ENCODE results near the gene HOXB6. TPM values are rescaled to one million over a fixed set of nuclear protein-coding genes. Genes with fewer than 3 reads are reported as not detected.

Gene HOXB6
- total RNA-seq, 1 donor from 2014 or later, result not detected

DNA sequence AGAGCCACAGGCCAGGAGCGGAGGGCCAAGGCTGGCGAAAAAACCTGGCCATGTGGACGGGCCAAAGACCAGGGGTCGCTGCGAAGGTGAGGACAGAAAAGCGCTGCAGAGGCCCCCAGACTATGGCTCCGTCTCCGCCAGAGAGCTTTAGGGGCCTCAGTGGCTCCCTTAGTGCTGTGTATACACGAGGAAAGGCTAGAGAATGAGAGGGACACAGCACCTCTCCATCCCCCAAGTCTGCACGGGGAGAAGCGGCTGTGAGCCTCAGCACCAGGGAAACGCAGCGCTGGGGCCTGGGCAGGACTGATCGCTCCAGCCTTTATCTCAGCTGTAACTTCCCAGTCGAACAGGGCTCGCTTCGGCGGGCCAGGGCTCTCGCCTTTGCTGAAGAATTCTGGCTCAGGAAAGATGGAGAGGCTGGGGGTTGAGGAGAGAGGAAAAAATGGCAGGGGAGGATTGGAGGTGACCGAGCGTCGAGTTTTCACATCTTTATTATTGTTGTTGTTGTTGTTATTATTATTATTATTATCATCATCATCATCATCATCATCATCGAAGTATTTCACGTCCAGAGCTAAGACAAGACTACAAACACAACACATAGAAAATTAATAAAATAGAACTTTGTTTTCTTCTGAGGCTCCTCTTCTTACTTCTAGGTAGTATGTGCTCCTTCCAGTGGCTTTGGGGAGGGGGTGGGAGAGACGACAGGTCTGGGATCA lies 9.3 kb downstream of the HOXB6 start:
- Histone ChIP-seq H3K36me3 (ENCODE audit: control insufficient read depth in 3 of 3, insufficient read depth in 3 of 3, low read length in 3 of 3) (no peaks in the 10 kb centered on the region), H3K27me3 (ENCODE audit: control insufficient read depth in 3 of 3, insufficient read depth in 3 of 3, low read length in 3 of 3) (peaks cover 86 to 94% (median 92%) of the 10 kb centered on the region in 3 donors), H3K4me1 (ENCODE audit: control insufficient read depth in 3 of 3, insufficient read depth in 3 of 3, low read length in 3 of 3) (peaks cover 12 to 30% (median 28%) of the 10 kb centered on the region in 3 donors), H3K4me3 (ENCODE audit: low read length in 3 of 3) (no peak overlapping the region), H3K9ac (ENCODE audit: low read depth in 1 of 3, low read length in 3 of 3) (no peak overlapping the region), H3K27ac (ENCODE audit: low read depth, low read length) (no peak overlapping the region), H3K9me3 (ENCODE audit: control insufficient read depth in 3 of 3, low read length in 3 of 3) (no peaks in the 10 kb centered on the region)

DNA sequence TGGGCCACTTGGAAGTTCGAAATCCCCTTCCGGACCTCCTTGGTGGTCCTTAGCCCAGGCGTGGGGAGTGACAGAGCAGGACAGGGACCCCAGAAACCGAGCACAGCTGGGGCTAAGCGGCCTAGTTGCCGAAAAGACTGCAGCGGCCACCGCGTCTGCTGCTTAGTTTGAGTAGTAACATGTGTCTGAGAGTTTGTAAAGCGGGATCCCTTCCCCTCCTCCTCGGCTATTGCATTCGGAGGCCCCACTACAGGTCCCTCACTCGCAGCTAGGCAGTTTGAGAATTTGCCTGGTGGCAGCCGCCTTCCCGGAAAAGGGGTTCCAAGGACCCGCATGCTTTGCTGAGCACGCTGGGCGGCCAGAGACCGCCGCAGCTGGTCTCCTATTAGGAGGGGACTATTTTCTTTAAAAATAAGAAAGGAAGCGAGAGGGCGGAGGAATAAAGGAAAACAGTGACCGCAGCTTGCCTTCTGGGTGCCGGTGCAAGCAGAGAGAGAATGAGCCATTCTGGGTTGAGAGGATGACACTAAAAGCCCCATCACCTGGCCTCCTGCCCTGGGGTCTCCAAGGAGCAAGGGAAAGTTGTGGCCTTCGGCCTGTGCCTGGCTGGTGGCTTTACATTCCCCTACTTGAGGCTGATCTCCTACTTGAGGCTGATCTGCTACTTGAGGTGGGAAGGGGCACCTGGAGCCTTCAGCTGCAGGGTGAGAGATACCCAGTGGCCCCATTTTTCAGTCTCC lies 10.1 kb downstream of the HOXB6 start:
- H3K36me3 ChIP-seq (ENCODE audit: control insufficient read depth in 3 of 3, insufficient read depth in 3 of 3, low read length in 3 of 3), result no peaks in the 10 kb centered on the region
- H3K4me3 ChIP-seq (ENCODE audit: low read length in 3 of 3), result no peak overlapping the region
- peaks cover 12 to 30% (median 28%) of the 10 kb centered on the region in 3 donors for H3K4me1 ChIP-seq (ENCODE audit: control insufficient read depth in 3 of 3, insufficient read depth in 3 of 3, low read length in 3 of 3)
- H3K27ac ChIP-seq (ENCODE audit: low read depth, low read length), result no peak overlapping the region
- peaks cover 83 to 92% (median 91%) of the 10 kb centered on the region in 3 donors for H3K27me3 ChIP-seq (ENCODE audit: control insufficient read depth in 3 of 3, insufficient read depth in 3 of 3, low read length in 3 of 3)
- H3K9ac ChIP-seq (ENCODE audit: low read depth in 1 of 3, low read length in 3 of 3), result no peak overlapping the region
- H3K9me3 ChIP-seq (ENCODE audit: control insufficient read depth in 3 of 3, low read length in 3 of 3), result no peaks in the 10 kb centered on the region

DNA sequence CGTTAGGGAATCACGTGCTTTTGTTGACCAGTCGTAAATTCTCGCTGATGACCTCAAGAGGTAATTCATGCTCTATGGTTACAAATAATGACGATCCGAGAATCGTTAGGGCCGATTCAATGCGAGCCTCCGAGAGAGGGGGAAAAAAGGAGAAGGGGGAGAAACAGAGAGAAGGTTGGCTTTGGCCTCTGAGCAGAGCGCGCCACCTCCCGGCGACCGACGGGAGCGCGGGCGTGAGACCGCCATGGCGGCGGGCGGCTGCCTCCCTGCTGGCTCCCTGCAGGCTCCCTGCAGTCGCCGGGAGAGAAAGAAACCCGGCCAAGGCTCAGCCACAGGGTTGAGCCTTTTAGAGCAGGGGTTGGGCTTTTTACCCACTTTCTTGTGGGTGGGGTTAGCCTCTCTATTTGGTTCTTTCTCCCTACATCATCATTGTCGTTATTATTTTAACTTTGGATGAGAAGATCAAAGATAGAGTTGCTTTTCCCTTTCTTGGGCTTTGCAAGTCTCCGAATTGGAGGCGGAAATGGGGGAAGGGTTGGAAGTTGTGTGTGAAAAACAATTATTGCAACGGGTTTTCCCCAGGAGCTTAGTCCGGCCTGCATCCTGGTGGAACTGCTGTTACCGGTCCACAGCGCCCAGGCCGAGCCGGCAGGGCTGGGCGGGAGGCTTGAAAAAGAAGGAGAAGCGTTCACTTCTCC lies 10.8 kb downstream of the HOXB6 start:
- H3K27ac ChIP-seq (ENCODE audit: low read depth, low read length), result no peak overlapping the region
- peak overlapping the region in 1 of 3 donors; percentile 62 for H3K4me3 ChIP-seq (ENCODE audit: low read length in 3 of 3)
- H3K4me1 ChIP-seq (ENCODE audit: control insufficient read depth in 3 of 3, insufficient read depth in 3 of 3, low read length in 3 of 3), result peaks cover 12 to 30% (median 28%) of the 10 kb centered on the region in 3 donors
- H3K9ac ChIP-seq (ENCODE audit: low read depth in 1 of 3, low read length in 3 of 3), result no peak overlapping the region
- no peaks in the 10 kb centered on the region for H3K9me3 ChIP-seq (ENCODE audit: control insufficient read depth in 3 of 3, low read length in 3 of 3)
- peaks cover 80 to 91% (median 90%) of the 10 kb centered on the region in 3 donors for H3K27me3 ChIP-seq (ENCODE audit: control insufficient read depth in 3 of 3, insufficient read depth in 3 of 3, low read length in 3 of 3)
- H3K36me3 ChIP-seq (ENCODE audit: control insufficient read depth in 3 of 3, insufficient read depth in 3 of 3, low read length in 3 of 3), result no peaks in the 10 kb centered on the region

DNA sequence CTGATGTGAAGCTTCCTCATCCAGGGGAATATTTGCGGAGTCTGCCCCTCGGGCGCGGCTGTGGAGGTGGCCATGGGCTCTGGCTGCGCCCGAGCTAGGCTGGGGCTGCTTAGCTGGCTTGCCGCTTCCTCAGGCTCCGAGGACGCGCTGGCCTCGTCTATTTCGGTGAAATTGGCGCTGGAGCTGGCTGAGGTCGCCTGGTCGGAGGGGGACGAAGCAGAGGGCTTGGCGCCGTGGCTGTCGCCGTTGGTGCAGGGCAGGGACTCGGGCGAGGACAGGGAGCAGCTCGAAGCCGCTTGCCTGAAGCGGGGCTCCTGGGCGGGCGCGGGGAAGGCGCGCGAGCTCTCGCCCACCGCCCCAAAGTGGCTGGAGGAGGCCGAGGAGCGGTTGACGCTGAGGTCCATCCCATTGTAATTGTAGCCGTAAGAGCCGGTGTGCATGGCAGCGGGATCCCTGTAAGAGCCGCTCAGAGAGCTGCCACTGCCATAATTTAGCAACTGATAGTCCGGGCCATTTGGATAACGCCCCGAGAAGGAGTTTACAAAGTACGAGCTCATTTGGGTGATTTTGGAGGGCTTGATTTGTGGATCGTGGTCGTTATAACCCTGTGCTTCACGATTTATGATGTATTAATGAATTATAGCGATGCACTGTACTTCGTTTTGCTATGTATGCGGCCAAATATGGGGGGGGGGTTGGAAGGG lies 11.5 kb downstream of the HOXB6 start, which contains the start of gene HOXB5:
HOXB5 (minus strand) TSS at position 654 of the 704 bp plus-strand sequence; CDS start at position 557, 97 bp downstream.
- peaks cover 12 to 30% (median 24%) of the 10 kb centered on the region in 3 donors for H3K4me1 ChIP-seq (ENCODE audit: control insufficient read depth in 3 of 3, insufficient read depth in 3 of 3, low read length in 3 of 3)
- no peak within 1 kb of the TSS for H3K27ac ChIP-seq (ENCODE audit: low read depth, low read length)
- peak within 1 kb of the TSS; percentile 11 to 62 (median 45) for H3K4me3 ChIP-seq (ENCODE audit: low read length in 3 of 3)
- peaks cover 74 to 91% (median 86%) of the 10 kb centered on the region in 3 donors for H3K27me3 ChIP-seq (ENCODE audit: control insufficient read depth in 3 of 3, insufficient read depth in 3 of 3, low read length in 3 of 3)
- H3K9ac ChIP-seq (ENCODE audit: low read depth in 1 of 3, low read length in 3 of 3), result peak within 1 kb of the TSS in 1 of 3 donors; percentile 45
- H3K36me3 ChIP-seq (ENCODE audit: control insufficient read depth in 3 of 3, insufficient read depth in 3 of 3, low read length in 3 of 3), result no peaks in the 10 kb centered on the region
- H3K9me3 ChIP-seq (ENCODE audit: control insufficient read depth in 3 of 3, low read length in 3 of 3), result no peaks in the 10 kb centered on the region

DNA sequence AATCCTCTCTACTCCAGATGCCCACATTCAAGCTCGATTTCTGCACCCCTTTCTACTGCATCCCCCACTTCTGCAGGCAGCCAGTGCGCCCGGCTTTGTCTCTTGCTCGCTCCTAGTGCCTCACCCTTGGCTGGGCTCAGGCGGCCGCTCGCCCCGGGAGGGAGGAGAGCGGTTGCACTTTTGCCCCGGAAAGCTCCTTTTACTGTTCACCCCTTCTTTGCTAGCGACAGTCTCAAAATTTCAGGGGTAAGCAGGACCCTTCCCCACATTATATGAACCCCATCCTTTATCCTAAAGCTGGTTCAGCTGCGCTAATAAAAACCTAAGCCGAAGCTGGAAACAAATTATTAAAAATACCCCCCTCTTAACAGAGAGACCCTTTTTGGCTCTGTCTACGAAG lies 12.2 kb downstream of the HOXB6 start:
- peaks cover 10 to 25% (median 17%) of the 10 kb centered on the region in 3 donors for H3K4me1 ChIP-seq (ENCODE audit: control insufficient read depth in 3 of 3, insufficient read depth in 3 of 3, low read length in 3 of 3)
- H3K9ac ChIP-seq (ENCODE audit: low read depth in 1 of 3, low read length in 3 of 3), result no peak overlapping the region
- no peak overlapping the region for H3K4me3 ChIP-seq (ENCODE audit: low read length in 3 of 3)
- H3K27me3 ChIP-seq (ENCODE audit: control insufficient read depth in 3 of 3, insufficient read depth in 3 of 3, low read length in 3 of 3), result peaks cover 67 to 91% (median 85%) of the 10 kb centered on the region in 3 donors
- H3K27ac ChIP-seq (ENCODE audit: low read depth, low read length), result no peak overlapping the region
- H3K36me3 ChIP-seq (ENCODE audit: control insufficient read depth in 3 of 3, insufficient read depth in 3 of 3, low read length in 3 of 3), result no peaks in the 10 kb centered on the region
- no peaks in the 10 kb centered on the region for H3K9me3 ChIP-seq (ENCODE audit: control insufficient read depth in 3 of 3, low read length in 3 of 3)

DNA sequence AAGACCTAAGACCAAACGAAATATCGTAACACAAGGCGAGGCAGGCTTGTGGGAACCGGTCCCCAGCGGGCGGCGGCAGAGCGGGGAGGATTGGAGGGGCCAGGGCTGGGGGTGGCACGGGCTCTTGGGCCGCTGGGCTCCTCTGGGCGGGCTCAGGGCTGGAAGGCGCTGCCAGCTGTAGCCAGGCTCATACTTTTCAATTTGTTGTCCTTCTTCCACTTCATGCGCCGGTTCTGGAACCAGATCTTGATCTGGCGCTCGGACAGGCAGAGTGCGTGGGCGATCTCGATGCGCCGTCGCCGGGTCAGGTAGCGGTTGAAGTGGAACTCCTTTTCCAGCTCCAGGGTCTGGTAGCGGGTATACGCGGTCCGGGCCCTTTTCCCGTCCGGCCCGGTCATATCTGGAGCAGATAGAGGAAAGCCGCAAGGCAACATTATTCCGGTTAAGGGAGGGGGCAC lies 12.7 kb downstream of the HOXB6 start:
- H3K9ac ChIP-seq (ENCODE audit: low read depth in 1 of 3, low read length in 3 of 3), result no peak overlapping the region
- H3K4me3 ChIP-seq (ENCODE audit: low read length in 3 of 3), result no peak overlapping the region
- peaks cover 66 to 91% (median 84%) of the 10 kb centered on the region in 3 donors for H3K27me3 ChIP-seq (ENCODE audit: control insufficient read depth in 3 of 3, insufficient read depth in 3 of 3, low read length in 3 of 3)

DNA sequence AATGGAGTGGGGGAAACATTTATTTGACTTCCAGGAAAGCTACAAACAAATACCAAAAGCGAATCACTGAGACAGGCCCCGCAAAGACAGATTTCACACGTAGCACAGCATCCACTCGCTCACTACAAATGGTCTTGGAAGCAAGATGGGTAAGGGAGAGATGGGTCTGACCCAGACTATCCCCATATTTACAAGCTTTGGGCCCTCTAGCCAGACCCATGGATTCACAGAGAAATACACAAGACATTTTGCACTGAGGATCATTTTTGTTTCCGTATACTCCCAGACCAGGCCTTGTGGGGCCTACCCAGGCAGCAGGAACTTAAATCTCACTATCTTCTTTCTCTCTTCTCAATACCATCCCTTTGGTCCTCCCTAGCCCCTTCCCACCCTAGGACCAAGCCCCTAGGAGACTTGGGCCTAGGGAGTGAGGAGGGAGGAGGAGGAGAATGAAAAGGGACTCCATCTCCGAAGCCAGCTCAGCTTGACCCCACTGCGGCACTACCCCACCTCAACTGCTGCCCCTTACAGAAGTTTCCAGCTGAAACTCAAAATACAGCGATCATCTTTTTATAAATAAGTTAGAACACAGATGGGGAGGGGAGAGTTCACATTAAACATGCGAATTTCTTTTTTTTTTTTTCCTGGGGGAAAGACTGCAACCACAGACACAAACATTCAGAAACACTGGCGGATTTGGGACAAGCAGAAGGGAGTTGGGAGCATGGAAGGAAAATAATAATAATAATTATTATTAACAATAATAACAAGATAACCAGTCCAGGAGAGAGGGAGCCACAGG lies 13.3 kb downstream of the HOXB6 start:
- no peak overlapping the region for H3K9ac ChIP-seq (ENCODE audit: low read depth in 1 of 3, low read length in 3 of 3)
- peaks cover 64 to 91% (median 84%) of the 10 kb centered on the region in 3 donors for H3K27me3 ChIP-seq (ENCODE audit: control insufficient read depth in 3 of 3, insufficient read depth in 3 of 3, low read length in 3 of 3)
- H3K9me3 ChIP-seq (ENCODE audit: control insufficient read depth in 3 of 3, low read length in 3 of 3), result no peaks in the 10 kb centered on the region
- H3K36me3 ChIP-seq (ENCODE audit: control insufficient read depth in 3 of 3, insufficient read depth in 3 of 3, low read length in 3 of 3), result no peaks in the 10 kb centered on the region
- peaks cover 6 to 22% (median 10%) of the 10 kb centered on the region in 3 donors for H3K4me1 ChIP-seq (ENCODE audit: control insufficient read depth in 3 of 3, insufficient read depth in 3 of 3, low read length in 3 of 3)
- no peak overlapping the region for H3K4me3 ChIP-seq (ENCODE audit: low read length in 3 of 3)
- H3K27ac ChIP-seq (ENCODE audit: low read depth, low read length), result no peak overlapping the region

More for the DNA sequence above, 12.7 kb downstream of the HOXB6 start:
- no peaks in the 10 kb centered on the region for H3K9me3 ChIP-seq (ENCODE audit: control insufficient read depth in 3 of 3, low read length in 3 of 3)
- peaks cover 6 to 24% (median 12%) of the 10 kb centered on the region in 3 donors for H3K4me1 ChIP-seq (ENCODE audit: control insufficient read depth in 3 of 3, insufficient read depth in 3 of 3, low read length in 3 of 3)
- H3K36me3 ChIP-seq (ENCODE audit: control insufficient read depth in 3 of 3, insufficient read depth in 3 of 3, low read length in 3 of 3), result no peaks in the 10 kb centered on the region
- H3K27ac ChIP-seq (ENCODE audit: low read depth, low read length), result no peak overlapping the region

DNA sequence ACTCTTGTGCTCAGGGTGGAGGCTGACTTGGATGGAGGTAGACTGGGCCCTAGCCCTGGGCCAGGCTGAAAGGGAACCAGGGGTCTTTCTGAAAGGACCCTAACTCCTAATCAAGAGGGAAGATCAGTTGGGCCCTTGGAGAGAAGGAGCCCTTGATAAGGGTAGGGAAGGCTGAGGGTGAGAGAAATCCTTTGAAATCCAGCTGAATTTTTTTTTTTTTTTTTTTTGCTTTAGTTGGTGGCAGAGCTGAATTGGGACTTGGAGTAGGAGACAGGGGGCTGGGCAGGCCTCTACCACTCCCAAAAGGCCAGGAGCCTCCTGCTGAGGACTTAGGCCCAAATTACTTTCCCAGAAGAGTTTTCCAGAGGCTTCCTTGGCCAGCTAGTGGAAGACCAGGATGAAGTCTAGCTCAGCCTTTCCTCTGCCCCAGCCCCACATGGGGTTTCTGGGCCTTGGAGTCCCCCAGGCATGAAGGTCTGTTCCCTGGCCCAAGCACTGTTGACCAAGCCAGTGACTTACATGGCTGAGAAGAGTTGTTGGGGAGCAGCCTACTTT lies 14.1 kb downstream of the HOXB6 start:
- peaks cover 12 to 28% (median 14%) of the 10 kb centered on the region in 3 donors for H3K4me1 ChIP-seq (ENCODE audit: control insufficient read depth in 3 of 3, insufficient read depth in 3 of 3, low read length in 3 of 3)
- H3K4me3 ChIP-seq (ENCODE audit: low read length in 3 of 3), result no peak overlapping the region
- H3K9me3 ChIP-seq (ENCODE audit: control insufficient read depth in 3 of 3, low read length in 3 of 3), result no peaks in the 10 kb centered on the region
- no peak overlapping the region for H3K27ac ChIP-seq (ENCODE audit: low read depth, low read length)
- no peaks in the 10 kb centered on the region for H3K36me3 ChIP-seq (ENCODE audit: control insufficient read depth in 3 of 3, insufficient read depth in 3 of 3, low read length in 3 of 3)
- peaks cover 60 to 91% (median 84%) of the 10 kb centered on the region in 3 donors for H3K27me3 ChIP-seq (ENCODE audit: control insufficient read depth in 3 of 3, insufficient read depth in 3 of 3, low read length in 3 of 3)
- H3K9ac ChIP-seq (ENCODE audit: low read depth in 1 of 3, low read length in 3 of 3), result no peak overlapping the region
